ENCODE data around the gene MALSU1. TPM values are rescaled to one million over a fixed set of nuclear protein-coding genes. Genes with fewer than 3 reads are reported as not detected.

The MALSU1 gene
- total RNA-seq, 3 donors from 2014 or later: 28.1 to 38.8 (median 37.2) TPM

DNA sequence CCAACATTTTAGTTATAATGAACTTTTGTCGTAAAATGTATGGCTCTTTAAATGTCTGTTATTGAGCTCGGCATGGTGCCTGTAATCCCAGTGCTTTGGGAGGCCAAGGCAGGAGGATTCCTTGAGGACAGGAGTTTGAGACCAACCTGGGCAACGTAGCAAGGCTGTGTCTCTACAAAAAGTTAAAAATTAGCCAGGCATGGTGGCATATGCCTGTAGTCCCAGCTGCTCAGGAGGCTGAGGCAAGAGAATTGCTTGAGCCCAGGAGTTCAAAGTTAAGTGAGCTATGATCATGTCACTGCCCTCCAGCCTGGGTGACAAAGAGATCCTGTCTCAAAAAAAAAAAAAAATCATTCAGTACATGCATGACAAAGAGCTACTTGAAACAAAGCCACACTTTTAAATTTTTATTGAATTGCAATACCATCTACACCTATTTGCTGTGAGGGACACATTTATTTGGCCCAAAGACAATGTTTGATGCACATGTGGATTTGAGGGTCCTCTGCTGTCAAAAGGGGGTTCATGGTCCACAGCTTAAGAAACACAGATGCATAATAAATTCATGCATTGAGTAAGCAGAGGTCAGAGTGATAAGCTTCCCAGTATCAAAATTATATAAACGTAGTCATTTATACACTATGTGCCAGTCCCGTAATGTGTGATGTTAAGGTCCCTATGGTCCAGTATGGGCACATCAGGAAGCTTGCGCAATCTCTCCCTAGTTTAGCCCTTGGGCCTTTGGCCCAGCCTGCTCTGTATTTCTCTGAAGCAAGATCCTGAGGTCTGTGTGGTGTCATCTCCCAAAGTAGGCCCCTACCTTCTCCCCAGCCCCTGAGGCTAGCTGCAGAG lies 4.4 kb upstream of the MALSU1 start:
- intact Hi-C loops (cut with DNase I, micrococcal nuclease): no loop called here
- no peak for DNase-seq

DNA sequence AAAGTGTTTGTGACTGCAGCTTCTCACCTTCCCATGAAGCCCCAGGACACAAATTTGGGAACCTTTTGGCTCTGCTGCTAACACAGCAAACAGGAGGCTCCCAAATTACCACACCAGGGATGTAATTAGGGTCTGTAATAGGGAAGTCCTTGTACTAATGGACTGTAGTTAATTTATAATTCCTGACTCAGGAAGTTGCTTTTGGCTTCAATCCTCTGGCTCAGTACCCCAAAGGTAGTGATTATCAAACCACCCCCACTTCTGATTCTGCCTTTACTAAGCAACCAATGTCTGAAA lies 3.8 kb upstream of the MALSU1 start:
- intact Hi-C loops (cut with DNase I, micrococcal nuclease): no loop called here
- no peak for ATAC-seq

More for the DNA sequence above, 4.4 kb upstream of the MALSU1 start:
- no peak for ATAC-seq
- Histone ChIP-seq H3K4me1 (ENCODE audit: low read depth) (no peaks in the 10 kb centered on the region), H3K9me3 (no peaks in the 10 kb centered on the region), H3K36me3 (ENCODE audit: low read depth) (no peaks in the 10 kb centered on the region), H3K4me3 (no peak overlapping the region)
- TF ChIP-seq, protein P1, sequence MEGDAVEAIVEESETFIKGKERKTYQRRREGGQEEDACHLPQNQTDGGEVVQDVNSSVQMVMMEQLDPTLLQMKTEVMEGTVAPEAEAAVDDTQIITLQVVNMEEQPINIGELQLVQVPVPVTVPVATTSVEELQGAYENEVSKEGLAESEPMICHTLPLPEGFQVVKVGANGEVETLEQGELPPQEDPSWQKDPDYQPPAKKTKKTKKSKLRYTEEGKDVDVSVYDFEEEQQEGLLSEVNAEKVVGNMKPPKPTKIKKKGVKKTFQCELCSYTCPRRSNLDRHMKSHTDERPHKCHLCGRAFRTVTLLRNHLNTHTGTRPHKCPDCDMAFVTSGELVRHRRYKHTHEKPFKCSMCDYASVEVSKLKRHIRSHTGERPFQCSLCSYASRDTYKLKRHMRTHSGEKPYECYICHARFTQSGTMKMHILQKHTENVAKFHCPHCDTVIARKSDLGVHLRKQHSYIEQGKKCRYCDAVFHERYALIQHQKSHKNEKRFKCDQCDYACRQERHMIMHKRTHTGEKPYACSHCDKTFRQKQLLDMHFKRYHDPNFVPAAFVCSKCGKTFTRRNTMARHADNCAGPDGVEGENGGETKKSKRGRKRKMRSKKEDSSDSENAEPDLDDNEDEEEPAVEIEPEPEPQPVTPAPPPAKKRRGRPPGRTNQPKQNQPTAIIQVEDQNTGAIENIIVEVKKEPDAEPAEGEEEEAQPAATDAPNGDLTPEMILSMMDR (IDR thresholded peaks at IDR 0.05): no peak

DNA sequence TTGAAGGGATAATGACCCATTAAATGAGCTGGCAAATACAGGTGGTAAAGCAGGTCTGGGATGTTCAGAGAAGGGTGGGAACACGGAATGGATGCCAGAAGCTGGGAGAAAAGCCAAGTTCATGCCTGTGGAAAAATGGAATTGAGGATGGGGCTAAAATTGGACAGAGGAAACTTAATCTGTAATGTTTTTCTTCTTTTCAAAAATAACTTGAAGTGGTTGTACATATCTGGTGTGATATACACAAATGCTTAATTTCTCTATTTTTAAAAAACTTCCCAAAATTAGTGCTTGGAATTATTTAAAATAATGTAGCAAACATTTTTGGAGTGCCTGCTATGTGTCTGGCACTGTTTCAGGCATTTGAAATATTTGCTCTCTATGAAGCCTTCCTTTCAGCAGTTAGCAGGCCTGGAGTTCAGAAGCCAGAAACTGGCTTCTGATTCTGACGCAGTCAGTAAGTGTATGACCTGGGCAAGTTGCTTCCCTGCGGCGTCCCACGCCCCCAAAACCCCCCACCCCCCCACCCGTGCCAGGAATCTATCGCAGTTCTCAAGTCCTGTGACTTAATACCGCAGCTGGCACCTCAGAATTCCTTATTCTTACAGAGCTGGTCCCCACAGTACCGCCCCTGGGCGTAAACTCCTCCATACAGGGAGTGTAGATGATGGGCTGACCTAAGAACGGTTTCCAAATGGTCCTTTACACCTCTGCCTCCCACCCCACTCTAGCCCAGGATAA lies 828 bp upstream of the MALSU1 start:
- H3K4me3 ChIP-seq: no peak overlapping the region
- no peak for ATAC-seq

More for the DNA sequence above, 3.8 kb upstream of the MALSU1 start:
- no peaks in the 10 kb centered on the region for H3K9me3 ChIP-seq
- peaks cover 5% of the 10 kb centered on the region for H3K4me1 ChIP-seq (ENCODE audit: low read depth)
- TF ChIP-seq, protein P1 (IDR thresholded peaks at IDR 0.05): no peak
- no peak for DNase-seq
- H3K36me3 ChIP-seq (ENCODE audit: low read depth): no peaks in the 10 kb centered on the region
- no peak overlapping the region for H3K4me3 ChIP-seq

DNA sequence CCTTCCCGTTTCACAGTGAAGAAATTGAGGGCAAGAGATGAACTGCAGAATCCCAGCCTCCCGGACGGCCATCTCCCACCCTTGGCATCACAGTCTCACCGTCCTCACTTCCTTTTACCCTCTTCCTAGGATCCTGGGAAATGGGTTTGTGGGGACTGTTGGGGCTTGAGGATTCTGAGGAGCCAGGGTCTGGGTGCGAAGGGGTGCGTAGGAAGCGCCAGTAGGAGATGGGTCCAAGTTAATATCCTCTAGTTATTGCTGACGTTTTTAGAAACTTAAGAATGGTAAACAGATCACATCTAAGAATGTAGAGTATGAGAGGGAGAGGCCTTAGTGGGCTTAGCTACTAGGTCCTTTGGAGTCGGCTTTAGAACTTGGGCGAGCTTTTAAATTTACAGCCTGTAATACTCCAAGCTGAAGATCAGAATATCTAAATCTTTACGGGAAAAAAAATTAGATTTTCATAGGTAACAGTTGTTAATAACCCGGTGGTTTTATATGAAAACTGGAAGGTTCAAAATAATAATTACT lies 696 bp downstream of the MALSU1 start:
- H3K4me3 ChIP-seq: peak overlapping the region; percentile 42
- no peaks in the 10 kb centered on the region for H3K9me3 ChIP-seq
- TF ChIP-seq, protein P1 (IDR thresholded peaks at IDR 0.05): no peak
- peaks cover 12% of the 10 kb centered on the region for H3K4me1 ChIP-seq (ENCODE audit: low read depth)
- DNase-seq (no peak), ATAC-seq (peak; percentile 24)
- intact Hi-C loops (cut with DNase I, micrococcal nuclease): no loop called here
- H3K36me3 ChIP-seq (ENCODE audit: low read depth): no peaks in the 10 kb centered on the region

More for the DNA sequence above, 828 bp upstream of the MALSU1 start:
- TF ChIP-seq, protein P1 (IDR thresholded peaks at IDR 0.05): no peak
- Histone ChIP-seq H3K4me1 (ENCODE audit: low read depth) (peaks cover 12% of the 10 kb centered on the region), H3K36me3 (ENCODE audit: low read depth) (no peaks in the 10 kb centered on the region), H3K9me3 (no peaks in the 10 kb centered on the region)
- intact Hi-C loops (cut with DNase I, micrococcal nuclease): no loop called here
- DNase-seq: peak in 1 of 3 donors; percentile 17

DNA sequence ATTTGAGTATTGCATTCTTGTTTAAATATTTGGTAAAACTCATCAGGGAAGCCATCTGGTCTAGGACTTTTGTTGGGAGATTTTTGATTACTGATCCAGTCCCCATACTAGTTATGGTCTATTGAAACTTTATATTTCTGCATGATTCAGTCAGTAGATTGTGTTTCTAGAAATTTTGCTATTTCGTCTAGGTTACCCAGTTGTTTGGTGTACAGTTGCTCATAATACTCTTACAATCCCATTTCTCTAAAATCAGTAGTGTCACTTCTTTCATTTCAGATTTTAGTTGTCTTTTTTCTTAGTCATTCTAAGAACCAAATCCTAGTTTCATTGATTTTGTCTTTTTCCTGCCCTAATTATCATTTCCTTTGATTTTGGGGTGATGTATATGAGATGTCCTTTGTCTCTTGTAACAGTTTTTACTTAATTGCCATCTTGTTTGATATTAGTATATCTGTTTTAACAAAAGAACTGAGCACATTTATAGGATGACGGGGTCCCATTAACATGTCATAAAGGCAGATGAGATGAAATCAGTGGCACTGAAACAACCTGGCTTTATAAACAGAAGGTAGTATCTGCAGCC lies 7.9 kb downstream of the MALSU1 start:
- no peak for ATAC-seq
- Histone ChIP-seq H3K9me3 (no peaks in the 10 kb centered on the region), H3K4me1 (ENCODE audit: low read depth) (no peaks in the 10 kb centered on the region), H3K36me3 (ENCODE audit: low read depth) (no peaks in the 10 kb centered on the region), H3K4me3 (no peak overlapping the region)
- intact Hi-C loops (cut with DNase I, micrococcal nuclease): no loop called here
- no peak for DNase-seq
- TF ChIP-seq, protein P1 (IDR thresholded peaks at IDR 0.05): no peak

Measured in mucosa of descending colon (tissue), 3 donors.